ENCODE data around the gene MAP3K9.
A peak's percentile ranks its signal among the peaks of the same experiment; 100 is the strongest.

Gene MAP3K9

DNA sequence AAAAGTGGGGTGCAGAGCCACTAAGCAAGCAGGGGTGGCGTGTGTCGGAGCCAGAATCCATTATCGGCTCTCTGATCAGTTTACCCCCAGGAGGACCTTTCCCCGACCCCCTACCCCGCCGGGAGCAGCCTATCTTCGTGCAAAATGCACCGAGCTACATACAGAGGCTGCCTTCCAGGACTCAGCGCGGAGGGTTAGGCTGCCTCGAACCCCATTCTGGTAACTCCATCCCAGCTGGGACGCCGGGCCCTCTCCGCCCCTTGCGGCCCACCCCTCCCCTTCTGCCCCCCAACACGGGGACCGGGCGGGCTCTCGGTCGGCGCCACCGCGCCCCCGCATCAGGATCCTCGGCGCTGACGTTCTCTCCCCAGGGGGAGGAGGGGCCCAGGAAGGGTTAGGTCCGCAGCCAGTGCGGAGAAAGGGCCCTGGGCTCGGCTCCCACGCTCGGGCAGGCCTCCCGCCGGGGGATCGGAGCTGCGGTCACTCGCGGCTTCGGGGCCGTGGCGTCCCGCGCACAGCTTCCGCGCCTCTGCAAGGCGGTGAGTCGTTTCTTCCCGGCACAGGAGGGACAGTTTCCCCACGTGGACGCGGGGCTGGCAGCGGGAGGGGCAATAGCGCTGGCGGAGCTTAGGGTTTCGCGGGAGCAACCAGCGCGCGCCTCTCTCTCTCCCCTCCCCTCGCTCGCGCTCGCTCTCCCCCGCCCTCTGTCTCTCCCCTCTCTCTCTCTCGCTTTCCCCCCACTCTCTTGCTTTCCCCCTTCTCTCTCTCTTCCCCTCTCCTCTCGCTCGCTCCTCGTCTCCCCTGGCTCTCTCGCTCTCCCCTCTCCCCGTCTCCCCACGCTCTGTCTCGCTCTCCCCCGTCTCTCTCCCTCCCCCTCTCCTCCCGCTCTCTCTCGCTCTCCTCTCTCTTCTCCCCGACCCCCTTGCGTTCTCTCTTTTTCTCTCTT lies 12.5 kb upstream of the MAP3K9 start:
- peak; percentile 32 for DNase-seq (ENCODE audit: low read depth)

DNA sequence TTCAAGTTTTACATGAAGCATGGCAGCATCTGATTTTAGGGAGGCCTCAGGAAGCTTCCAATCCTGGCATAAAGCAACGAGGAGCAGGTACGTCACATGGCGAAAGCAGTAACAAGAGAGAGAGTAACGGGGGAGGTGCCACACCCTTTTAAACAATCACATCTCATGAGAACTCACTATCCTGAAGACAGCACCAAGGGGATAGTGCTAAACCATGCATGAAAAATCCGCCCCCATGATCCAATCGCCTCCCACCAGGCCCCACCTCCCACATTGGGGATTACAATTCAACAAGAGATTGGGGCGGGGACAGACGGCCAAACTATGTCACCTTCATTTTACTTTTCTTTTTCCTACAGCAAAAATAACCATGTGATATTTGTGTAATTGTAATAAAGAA lies 7.2 kb upstream of the MAP3K9 start:
- DNase-seq (ENCODE audit: low read depth): no peak

DNA sequence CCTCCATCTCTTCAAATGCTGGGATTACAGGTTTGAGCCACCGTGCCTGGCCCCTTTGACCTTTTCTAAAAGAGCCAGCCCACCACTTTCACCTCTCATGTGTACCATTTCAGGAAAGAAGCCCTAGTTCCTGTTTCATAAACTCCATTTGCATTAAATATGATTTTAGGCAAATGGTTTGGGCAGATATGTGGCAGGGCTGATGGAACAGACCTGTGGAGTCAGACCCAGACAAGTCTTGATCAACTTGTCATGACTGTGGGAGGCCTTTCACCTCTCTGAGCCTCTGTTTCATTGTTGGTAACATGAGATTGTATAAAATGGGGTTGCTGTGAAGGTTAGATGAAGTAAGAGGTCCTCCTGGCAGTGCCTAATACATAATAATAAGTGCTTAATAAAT lies 5.2 kb upstream of the MAP3K9 start:
- DNase-seq (ENCODE audit: low read depth): no peak

DNA sequence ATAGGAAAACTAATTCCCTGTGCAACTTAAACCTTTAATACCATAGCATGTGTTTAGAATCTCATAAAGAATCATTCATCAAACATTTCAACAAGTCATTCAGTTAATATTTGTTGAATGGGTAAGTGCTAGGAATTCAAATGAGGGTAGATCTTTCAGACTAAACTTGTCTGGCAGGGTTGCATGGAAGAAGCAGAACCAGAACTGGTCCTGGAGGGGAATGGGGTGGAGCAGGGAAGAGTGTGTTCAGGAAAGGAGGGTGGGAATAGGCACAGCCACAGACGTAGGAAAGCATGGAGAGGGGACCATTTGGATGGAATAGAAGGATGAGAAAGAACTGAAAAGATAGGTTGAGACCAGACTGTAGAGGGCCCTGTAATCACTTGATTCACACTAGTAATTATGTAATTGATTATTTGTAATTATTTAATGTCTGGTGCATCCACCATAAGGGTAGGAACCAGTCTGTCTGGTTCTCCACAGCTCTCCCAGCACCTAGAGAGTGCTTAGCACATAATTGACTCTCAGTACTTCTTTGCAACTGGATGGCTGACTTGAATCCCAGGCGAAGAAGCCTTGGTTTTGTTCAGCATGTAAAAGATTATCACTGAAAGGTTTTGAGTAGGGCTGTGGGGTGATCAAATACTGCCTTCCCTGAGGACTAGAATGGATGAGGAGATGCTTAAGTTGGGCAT lies 3.0 kb upstream of the MAP3K9 start:
- DNase-seq (ENCODE audit: low read depth): no peak

DNA sequence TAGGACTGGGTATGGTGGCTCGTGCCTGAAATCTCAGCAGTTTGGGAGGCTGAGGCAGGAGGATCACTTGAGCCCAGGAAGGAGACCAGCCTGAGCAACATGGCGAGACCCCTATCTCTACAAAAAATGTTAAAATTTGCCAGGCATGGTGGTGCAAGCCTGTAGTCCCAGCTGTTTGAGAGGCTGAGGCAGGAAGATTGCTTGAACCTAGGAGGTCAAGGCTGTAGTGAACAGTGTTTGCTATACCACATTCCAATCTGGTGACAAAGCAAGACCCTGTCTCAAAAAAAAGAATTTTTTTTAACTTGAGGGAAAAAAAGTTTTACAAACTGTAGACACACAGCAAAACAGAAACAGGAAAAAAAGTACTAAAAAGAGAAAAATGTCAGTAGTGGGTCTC lies 2.3 kb upstream of the MAP3K9 start:
- no peak for DNase-seq (ENCODE audit: low read depth)

DNA sequence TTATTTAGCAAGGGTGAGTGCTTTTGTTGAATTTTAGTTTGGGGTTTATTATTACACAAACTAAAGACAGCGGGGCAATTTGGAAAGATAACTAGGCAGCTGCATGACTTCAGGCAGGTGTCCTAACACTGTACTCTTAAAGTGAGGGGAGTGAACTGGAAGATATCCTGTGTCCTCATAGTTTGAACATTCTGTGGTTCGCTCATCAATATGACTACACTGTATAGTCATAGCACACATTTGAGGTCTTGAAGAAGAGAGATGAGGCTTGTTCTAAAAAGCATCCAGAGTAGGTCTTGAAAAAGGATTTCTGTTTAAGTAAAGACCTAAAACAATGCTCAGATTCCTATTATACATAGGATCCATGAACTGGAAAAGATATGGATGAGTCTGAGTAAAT lies 1.7 kb upstream of the MAP3K9 start:
- no peak for DNase-seq (ENCODE audit: low read depth)

DNA sequence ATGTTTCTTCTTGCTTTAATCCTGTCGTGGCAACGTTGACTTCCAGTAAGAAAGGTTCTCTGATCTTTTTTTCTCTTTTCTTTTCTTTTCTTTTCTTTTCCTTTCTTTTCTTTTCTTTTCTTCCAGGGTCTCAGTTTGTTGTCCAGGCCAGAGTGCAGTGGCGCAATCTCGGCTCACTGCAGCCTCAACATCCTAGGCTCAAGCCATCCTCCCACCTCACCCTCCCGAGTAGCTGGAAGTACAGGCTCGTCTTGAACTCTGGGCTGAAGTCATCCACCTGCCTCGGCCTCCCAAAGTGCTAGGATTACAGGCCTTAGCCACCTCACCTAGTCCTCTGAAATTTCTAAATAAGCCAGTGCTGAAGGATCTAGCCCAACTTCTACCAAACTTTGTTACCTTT lies 1.3 kb upstream of the MAP3K9 start:
- DNase-seq (ENCODE audit: low read depth): no peak

DNA sequence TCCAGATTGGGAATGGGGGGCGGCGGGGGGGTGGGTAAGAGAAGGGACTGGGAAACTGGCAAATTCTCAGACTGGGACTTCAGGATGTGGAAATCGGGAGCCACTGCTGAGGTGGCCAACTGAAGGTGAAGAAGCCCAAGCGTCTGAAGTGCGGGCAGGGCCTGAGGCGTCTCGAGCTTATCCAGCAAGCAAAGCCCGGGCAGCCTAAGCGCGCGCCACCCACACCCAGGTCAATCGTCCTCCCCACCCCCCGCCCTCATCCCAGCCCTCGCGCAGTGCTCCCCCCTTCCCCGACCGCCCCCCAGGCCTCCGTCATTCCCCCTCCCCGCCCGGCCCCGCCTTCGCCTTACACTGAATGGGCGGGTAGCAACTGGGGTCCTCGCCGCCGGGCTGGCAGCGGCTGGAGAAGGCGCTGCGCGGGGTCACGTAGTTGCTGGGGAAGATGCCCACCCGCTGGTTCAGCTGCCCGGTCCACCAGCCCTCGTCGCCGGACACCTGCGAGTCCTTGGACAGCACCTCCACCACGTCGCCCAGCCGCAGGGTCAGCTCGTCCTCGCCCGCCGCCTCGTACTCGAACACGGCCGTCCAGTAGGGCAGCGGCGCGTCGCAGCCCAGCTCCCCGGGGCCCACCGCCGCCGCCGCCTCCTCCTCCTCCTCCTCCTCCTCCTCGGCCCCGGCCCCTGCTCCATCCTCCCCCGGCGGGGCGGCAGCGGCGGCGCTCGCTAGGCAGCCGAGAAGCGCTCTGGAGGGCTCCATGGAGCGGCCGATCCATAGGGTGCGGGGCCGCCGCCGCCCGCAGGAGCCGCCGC lies 693 bp downstream of the MAP3K9 start:
- DNase-seq (ENCODE audit: low read depth): no peak

DNA sequence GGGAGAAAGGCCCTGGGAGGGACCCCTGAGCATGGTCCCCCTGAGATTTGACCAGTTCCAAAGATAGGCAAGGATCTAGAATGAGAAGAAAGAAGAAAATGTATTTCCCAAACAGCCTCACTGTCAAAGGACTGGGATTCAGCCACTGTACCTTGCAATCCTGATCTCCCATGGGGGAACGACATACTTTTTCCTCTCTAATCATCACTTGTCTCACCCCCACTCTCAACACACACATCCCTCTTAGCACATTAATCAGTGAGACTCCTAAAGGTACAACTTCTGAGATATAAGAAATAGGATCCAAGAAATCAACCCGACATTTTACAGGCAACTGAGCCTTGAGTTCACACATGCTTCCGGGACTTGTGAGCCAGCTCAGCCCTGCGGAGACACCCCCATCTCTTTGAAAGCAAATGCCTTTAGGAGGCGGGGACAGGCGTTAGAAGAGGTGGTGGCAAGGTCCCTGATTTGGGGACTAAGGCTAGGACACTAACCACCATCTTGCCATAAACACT lies 1.4 kb downstream of the MAP3K9 start:
- no peak for DNase-seq (ENCODE audit: low read depth)

DNA sequence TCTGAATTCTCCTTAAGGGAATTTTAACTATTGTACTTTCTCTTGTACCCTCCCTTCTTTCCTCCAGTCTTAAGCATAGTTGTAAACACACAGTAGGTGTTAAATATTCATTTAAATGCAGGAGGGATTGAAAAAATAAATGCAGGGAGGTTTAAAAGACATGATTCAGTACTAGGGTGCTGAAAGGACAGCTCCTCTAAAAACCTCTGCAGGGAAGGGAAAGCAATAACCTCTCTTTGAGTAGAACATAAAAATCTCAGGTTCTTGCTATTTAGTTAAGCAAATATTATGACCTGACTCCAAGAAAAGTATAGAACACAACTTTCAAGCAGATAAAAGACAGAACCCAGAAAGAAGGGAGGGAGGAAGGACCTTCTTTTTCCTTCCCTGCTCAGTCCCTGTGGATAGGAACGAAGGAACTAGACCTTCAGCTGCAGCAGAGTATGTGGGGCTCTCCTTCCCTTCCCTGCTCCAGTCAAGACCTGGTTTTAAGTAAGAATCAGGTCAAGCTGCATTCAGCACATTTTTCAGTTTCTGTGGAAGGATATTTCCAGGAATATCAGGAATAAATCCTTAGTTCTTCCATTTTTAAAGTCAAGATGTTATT lies 4.7 kb downstream of the MAP3K9 start:
- no peak for DNase-seq (ENCODE audit: low read depth)

DNA sequence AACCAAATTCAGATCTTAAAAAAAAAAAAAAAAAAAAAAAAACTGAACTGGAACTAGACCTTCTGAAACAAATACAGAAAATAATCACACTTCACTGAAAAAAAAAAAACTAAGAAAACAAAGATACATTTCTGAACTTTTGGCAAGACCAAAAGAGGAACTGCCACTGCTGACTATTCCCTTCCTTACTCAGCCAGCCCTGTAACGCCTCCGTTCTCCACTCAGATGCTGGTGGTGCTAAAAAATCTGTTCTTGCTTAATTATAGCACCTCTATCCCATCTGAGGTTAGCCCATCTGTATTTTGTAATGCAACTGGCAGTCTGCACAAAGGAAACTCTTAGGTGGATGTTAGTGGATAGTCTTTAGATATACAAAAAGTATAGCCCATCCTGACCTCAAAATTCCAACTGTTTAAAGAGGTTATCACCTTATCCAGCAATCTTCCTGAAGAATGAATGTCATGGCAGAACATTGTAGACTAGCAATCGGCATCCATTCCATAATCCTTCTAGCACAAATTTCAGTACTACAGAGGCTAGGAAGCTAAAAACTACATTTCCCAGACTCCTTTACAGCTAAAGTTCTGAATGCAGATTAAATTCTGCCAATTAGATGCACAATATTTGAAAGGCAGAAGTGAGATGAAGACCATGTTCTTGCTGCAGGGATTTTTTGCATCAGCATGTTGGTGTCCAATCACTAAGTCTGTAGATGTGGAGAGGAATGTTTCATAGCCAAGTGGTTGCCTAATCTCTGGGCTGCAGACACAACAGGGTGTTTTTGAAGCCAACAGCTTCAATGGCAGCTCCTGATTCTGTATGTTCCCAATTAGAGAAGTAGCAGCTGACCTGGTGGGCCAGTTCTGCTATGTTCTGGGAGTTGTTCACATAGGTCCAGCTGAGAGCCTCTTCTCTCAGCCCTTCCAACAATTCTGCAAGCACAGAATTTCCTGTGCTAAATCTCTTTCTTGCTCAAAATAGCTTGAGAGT lies 5.7 kb downstream of the MAP3K9 start:
- no peak for DNase-seq (ENCODE audit: low read depth)

DNA sequence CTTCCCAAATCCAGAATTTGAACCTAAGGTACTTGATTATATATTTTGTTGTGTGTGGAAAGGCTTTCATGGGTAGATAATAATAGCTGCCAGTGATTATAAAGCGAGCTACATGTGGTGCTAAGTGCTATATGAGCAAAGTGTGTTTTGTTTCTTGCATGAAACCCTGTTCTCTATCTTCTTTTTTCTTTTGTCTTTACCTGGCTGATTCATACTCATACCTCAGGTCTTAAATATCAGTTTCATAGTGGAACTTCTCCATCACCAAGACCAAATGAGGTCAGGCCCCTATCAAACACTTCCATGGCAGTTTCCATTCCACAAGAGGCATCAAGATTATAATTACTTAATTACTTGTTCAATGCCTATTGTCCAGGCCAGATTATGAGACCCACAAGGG lies 6.9 kb downstream of the MAP3K9 start:
- no peak for DNase-seq (ENCODE audit: low read depth)

DNA sequence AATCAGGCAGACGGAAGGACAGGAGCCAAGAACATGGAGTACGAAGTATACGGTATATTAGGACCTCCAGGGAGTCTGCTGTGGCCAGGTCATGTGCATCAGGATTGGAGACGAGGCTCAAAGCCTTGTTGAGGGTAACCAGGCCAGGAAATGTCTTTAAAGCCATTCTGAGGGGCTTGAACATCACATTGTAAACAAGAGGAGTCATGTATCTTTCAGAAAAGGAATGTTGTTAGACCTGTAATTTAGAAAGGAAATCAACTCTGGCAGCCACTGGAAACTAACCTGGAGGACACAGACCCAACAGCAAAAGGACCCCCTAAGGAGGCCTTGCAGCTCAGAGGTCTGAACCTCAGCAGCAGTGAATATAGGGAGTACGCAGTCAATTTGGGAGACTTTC lies 7.5 kb downstream of the MAP3K9 start:
- no peak for DNase-seq (ENCODE audit: low read depth)

DNA sequence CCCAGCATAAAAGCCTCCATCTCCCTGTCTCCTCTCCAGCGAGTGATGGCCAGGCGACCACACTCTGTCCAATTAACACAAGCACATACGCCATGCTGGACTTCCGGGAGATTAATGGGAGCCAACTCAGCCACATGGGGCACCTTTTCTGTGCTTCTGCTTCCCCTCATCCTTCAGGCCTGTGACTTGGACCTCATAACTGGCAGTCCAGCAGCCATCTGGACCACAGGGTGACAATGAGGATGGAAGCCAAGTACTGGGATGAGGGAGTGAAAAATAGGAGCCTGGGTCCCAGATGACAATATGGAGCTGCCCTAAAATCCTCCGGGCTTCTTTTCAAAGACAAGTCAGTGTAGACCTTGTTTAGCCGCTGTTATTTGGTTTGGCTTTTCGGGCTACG lies 12.8 kb downstream of the MAP3K9 start:
- DNase-seq (ENCODE audit: low read depth): no peak

DNA sequence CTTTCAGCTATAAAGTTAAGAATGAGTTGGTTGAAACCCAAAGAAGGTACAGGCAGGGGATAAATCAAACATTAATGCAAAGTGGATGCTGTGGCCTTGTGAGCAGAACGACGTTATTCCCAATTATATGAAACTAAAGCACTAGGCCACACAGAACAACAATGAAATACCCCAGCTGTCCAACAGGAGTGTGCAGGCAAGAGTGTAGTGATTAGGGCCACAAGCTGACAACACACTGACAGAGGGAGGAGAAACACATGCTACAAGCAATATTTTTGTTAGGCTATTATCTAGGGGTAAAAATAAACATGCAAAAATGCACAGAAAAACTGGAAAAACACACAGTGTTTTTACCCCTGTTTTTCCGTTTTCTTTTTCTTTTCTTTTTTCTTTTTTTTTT lies 15.0 kb downstream of the MAP3K9 start:
- no peak for DNase-seq (ENCODE audit: low read depth)

DNA sequence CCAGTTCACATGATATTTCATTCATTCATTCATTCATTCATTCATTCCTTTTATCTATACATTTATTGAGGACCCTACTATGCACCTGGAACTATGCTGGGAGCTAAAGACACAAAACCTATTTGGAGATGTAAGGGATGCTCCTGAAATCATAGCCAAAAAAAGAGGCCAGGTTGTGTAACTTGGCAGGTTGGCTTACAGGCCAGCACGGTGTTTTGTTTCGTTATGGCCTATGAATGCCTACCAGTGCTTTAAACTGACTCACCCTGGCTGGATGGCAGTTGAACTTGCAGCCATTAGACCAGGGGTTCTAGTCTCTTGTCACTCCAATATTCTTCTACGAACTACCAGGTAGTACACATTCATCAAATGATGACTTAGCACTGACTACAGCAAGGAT lies 15.7 kb downstream of the MAP3K9 start:
- no peak for DNase-seq (ENCODE audit: low read depth)

DNA sequence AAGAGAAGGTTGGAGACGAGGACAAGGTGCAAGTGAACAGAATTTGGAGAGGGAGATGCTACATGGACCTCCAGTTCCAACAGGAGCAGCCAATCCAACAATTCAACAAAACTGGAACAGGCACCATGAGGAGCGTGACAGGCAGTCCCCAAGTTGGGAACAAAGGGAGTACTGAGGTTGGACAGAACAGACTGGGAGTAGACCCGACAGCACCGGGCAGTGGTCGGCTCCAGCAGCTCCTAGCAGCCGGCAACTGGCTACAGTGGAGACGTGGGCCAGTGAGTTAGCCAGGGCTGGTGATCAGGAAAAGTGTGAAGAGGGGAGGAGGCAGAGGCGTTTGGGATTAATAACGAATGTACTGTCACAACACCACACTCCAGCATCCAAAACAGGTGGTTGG lies 16.4 kb downstream of the MAP3K9 start:
- no peak for DNase-seq (ENCODE audit: low read depth)

DNA sequence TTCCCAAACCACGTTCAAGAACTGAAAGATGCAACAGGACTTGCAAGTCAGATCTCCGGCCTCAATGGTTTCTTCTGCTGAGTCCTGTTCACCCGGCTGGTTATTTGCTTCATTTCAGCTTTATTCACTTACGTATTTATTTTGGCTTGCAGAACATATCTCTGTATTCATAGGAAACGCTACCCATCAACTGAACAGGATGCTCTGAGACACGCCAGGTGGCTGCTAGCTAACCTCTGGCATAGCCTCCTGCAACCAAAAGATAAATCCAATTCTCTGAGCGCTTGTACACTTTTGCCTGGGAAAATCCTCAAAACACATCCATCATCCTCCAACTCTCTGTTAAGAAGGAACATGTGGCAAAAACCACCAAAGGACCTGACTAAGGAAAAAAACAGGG lies 17.3 kb downstream of the MAP3K9 start:
- DNase-seq (ENCODE audit: low read depth): no peak

DNA sequence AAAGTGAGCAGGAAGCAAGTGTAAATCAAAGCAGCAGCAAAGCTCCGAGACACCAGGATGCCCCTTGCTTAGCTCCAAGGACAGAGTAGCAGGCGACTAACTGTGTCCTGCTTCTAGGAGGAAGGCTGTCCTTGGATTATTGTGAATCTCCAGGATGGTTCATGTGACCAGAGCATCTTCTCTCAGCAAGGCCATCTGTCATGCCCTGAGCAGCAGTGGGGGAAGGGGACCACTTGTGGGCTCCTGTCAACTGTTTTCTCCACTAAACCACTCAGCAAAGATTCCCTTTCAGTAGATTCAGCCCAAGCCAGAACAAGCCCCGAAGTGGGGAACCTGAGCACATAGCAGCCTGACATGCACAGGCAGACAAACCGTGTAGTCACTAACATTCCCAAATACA lies 19.4 kb downstream of the MAP3K9 start:
- no peak for DNase-seq (ENCODE audit: low read depth)

DNA sequence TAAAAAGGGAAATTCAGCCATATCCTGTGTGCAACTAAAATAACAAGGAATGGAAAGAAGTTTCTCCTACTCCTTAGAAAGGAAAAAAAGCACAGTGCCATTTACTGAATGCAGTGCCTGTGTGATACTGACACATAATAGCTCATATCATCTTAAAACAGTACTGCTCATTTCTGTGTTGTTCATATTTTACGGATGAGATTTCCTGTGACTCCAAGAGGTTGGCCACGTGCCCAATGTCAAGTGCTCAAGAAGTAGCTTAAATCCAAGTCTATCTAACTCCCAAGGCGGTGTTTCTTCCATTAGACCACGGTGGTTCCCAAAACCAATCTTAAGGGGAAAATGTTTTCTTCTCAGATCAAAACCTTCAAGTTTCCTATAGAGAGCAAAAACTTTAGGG lies 20.0 kb downstream of the MAP3K9 start:
- DNase-seq (ENCODE audit: low read depth): no peak

DNA sequence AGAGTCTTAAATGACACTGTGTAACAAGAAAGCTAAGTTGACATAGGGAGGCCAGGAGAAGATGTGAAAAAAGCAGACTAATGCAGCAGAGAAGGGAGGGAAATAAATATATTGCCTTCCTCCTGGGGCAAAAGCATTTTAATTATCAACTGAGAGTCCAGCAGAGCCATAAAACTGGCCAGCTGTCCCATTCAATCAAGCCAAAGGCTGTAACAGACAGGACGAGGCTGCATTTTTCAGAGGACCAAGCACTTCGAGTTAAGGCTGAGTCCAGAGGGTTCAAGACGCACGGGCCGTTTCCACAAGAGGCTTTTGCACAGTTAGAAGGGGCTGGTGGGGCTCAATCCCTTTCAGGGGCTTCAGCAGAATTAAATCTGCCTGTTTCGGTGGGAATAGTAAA lies 20.4 kb downstream of the MAP3K9 start:
- no peak for DNase-seq (ENCODE audit: low read depth)
